Measurements from ENCODE around the gene C1orf105. TPM values are rescaled to one million over a fixed set of nuclear protein-coding genes. Genes with fewer than 3 reads are reported as not detected.
A peak's percentile ranks its signal among the peaks of the same experiment; 100 is the strongest.

The C1orf105 gene
- total and polyA plus RNA-seq, 10 donors, result not detected

- DNase-seq, result no peak
- Histone ChIP-seq H3K4me3 (no peak overlapping the region), H3K36me3 (no peaks in the 10 kb centered on the region), H3K4me1 (peaks cover 0 to 19% (median 0%) of the 10 kb centered on the region in 6 donors), H3K27me3 (replicated peaks in 1 of 7) (no peaks in the 10 kb centered on the region), H3K27ac (peak overlapping the region in 2 of 8 donors; percentile 37 to 42), H3K9me3 (no peaks in the 10 kb centered on the region)
- TF ChIP-seq POLR2AphosphoS5 (IDR thresholded peaks at IDR 0.05) (no peak), POLR2A (IDR thresholded peaks at IDR 0.05) (no peak)
- TF ChIP-seq, protein P1, sequence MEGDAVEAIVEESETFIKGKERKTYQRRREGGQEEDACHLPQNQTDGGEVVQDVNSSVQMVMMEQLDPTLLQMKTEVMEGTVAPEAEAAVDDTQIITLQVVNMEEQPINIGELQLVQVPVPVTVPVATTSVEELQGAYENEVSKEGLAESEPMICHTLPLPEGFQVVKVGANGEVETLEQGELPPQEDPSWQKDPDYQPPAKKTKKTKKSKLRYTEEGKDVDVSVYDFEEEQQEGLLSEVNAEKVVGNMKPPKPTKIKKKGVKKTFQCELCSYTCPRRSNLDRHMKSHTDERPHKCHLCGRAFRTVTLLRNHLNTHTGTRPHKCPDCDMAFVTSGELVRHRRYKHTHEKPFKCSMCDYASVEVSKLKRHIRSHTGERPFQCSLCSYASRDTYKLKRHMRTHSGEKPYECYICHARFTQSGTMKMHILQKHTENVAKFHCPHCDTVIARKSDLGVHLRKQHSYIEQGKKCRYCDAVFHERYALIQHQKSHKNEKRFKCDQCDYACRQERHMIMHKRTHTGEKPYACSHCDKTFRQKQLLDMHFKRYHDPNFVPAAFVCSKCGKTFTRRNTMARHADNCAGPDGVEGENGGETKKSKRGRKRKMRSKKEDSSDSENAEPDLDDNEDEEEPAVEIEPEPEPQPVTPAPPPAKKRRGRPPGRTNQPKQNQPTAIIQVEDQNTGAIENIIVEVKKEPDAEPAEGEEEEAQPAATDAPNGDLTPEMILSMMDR (IDR thresholded peaks at IDR 0.05 in 8 of 11, conservative IDR thresholded peaks at IDR 0.05 in 3 of 11), result no peak
- WGBS, 5 donors, result 40 to 63% (median 61%) methylated on average over 1 of the region's 1 CpG
- intact Hi-C loops (cut with DNase I; ENCODE audit: low total_unique reads), result no loop called here
These were observed 52.0 kb downstream of the C1orf105 start for GRCh38 chr1:172472495-172472894.

DNA sequence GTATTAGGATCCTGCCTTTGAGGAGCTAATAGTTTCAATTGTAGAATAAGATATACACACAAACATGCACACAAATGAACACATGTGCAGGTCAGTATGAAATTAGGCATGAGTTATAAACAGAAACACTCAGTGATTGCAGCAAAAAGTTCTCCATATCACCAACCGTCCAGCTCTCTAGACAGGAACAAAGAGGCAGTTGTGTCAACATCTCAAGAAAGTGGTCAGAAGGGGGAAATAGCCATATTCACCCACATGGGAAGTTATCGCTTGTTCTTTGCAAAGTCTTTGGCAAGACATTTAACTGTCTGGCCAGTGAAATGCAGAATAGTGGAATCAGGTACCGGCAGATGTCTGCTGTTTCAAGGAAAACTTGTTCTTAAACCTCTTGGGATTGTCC lies 52.8 kb downstream of the C1orf105 start:
- DNase-seq, result no peak
- H3K27me3 ChIP-seq (replicated peaks in 1 of 7), result no peaks in the 10 kb centered on the region
- intact Hi-C loops (cut with DNase I; ENCODE audit: low total_unique reads), result no loop called here
- peaks cover 0 to 19% (median 0%) of the 10 kb centered on the region in 6 donors for H3K4me1 ChIP-seq
- 25 to 54% (median 42%) methylated on average over 3 of the region's 3 CpGs for WGBS, 5 donors
- no peaks in the 10 kb centered on the region for H3K9me3 ChIP-seq
- H3K4me3 ChIP-seq, result no peak overlapping the region
- no peaks in the 10 kb centered on the region for H3K36me3 ChIP-seq
- peak overlapping the region in 3 of 8 donors; percentile 37 to 42 (median 39) for H3K27ac ChIP-seq
- TF ChIP-seq POLR2AphosphoS5 (IDR thresholded peaks at IDR 0.05), result no peak
- no peak for TF ChIP-seq POLR2A (IDR thresholded peaks at IDR 0.05)
- TF ChIP-seq, protein P1 (IDR thresholded peaks at IDR 0.05 in 8 of 11, conservative IDR thresholded peaks at IDR 0.05 in 3 of 11), result no peak

GRCh38 chr1:172473842-172474241 lies 53.4 kb downstream of the C1orf105 start:
- H3K27ac ChIP-seq, result peak overlapping the region in 3 of 8 donors; percentile 37 to 42 (median 39)
- peaks cover 0 to 19% (median 0%) of the 10 kb centered on the region in 6 donors for H3K4me1 ChIP-seq
- DNase-seq, result no peak
- H3K4me3 ChIP-seq, result no peak overlapping the region
- no peak for TF ChIP-seq POLR2A (IDR thresholded peaks at IDR 0.05)
- no peak for TF ChIP-seq POLR2AphosphoS5 (IDR thresholded peaks at IDR 0.05)
- TF ChIP-seq, protein P1 (IDR thresholded peaks at IDR 0.05 in 8 of 11, conservative IDR thresholded peaks at IDR 0.05 in 3 of 11), result no peak
- no peaks in the 10 kb centered on the region for H3K9me3 ChIP-seq
- H3K27me3 ChIP-seq (replicated peaks in 1 of 7), result no peaks in the 10 kb centered on the region
- no peaks in the 10 kb centered on the region for H3K36me3 ChIP-seq
- intact Hi-C loops (cut with DNase I; ENCODE audit: low total_unique reads), result no loop called here

DNA sequence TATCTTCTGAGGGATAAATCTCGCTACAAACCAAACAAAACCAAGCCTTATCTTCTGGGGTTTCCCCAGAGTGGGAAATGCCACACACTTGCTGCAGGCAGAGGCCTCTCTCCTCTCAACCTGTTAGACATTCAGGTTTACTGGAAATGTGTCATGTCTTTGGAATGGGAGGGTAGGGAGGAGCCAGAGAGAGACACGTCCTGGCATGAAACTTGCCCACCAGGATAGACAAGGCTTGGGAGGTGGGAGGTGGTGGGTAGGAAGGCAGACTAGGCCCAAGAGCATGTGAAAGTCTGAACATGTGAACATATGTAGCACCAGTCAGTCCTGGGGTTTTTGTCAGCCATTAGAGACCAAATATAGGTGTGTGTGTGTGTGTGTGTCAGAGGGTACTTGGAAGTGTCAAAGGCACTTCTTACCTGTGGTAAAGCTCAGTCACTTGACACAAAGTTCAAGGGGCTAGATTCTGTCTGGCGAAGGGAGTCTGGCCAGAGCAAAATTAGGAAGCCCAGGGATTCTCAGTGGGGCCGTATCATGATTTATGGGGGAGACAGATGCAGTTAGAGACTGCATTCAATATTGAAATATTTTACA lies 55.8 kb downstream of the C1orf105 start:
- intact Hi-C loops (cut with DNase I; ENCODE audit: low total_unique reads), result no loop called here
- no peaks in the 10 kb centered on the region for H3K9me3 ChIP-seq
- peaks cover 0 to 19% (median 0%) of the 10 kb centered on the region in 6 donors for H3K4me1 ChIP-seq
- H3K36me3 ChIP-seq, result no peaks in the 10 kb centered on the region
- TF ChIP-seq POLR2AphosphoS5 (IDR thresholded peaks at IDR 0.05) (no peak), POLR2A (IDR thresholded peaks at IDR 0.05) (no peak)
- TF ChIP-seq, protein P1 (IDR thresholded peaks at IDR 0.05 in 8 of 11, conservative IDR thresholded peaks at IDR 0.05 in 3 of 11), result no peak
- no peaks in the 10 kb centered on the region for H3K27me3 ChIP-seq (replicated peaks in 1 of 7)
- H3K27ac ChIP-seq, result no peak overlapping the region
- no peak overlapping the region for H3K4me3 ChIP-seq
- DNase-seq, result no peak
- 77 to 90% (median 86%) methylated on average over 4 of the region's 4 CpGs for WGBS, 5 donors

Measured in spleen (tissue), 11 donors.